GM21515 (cell line): ENCODE results near the gene ADGRV1.
"Not testable (repeated sequence)": the region's sequence is repeated elsewhere in the genome, so short reads cannot be mapped to it uniquely, and the experiment has no call there.

Experiments used
- ATAC-seq: cut with Tn5 transposase; IDR thresholded peaks from one replicate; pipeline ENCODE4 v1.9.1; 2021; ENCODE audit not compliant: unreplicated experiment

Gene ADGRV1

DNA sequence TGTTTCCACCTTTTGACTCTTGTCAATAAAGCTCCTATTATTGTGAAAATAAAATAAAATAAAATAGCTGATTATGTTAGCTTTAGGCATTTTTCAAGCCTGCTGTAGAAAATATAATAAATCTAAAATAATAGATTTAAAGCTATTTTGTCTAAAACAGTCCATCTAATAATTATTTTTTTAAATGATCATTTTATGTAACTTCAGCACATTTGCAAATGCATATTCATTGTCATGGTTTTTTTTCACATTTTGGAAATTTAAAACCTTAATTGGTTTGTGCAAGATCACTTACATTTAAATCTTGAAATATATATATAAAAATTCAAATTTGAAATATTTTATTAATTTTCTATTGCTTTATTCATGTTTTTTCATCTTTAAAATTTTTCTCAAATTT, 159.8 kb downstream of the ADGRV1 start:
- ATAC-seq = no peak

DNA sequence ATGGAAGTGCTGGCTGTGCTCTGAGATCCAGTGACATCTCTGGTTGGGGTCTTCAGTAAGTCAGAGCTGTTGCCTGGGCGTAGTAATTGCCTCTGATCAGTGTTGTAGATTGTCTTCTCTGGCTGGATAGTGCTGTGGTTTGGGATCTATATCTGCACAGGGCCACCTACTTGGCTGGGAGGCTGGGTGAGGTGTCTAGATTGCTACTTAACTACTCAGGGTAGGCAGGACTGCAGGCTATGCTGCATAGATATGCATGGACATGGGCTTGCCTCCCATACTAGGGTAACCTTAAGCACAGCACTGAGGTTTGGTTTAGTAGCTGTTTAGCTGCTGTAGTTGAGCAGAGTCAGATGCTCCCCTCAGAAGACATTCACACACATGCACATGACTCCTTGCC, 181.0 kb downstream of the ADGRV1 start:
- ATAC-seq = no peak

DNA sequence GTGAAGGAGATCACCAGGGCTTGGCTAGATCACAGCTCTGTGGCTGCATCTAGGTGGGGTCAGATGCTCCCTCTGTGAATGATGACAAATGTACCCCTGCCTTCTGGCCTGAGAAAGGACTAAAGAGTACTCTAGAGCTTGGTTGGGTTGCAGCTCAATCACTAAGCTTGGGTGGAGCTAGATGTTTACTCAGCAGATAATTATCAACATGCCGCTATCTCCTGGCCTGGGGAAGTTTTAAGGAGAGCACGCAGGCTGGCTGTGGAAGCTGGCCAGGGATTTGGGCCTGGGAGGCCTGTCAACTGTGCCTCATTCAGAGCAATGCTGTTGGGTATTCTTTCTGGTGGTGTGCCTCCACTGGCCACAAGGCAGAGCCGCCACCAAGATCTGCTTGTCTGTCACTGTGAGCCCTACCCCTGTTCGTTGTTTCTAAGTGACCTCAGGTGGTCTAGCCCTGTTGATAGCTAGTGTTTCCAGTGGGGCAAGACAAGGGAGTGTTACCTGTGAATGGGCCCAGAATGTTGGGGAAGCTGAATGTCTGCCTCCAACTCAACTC, 181.7 kb downstream of the ADGRV1 start:
- ATAC-seq = no peak

DNA sequence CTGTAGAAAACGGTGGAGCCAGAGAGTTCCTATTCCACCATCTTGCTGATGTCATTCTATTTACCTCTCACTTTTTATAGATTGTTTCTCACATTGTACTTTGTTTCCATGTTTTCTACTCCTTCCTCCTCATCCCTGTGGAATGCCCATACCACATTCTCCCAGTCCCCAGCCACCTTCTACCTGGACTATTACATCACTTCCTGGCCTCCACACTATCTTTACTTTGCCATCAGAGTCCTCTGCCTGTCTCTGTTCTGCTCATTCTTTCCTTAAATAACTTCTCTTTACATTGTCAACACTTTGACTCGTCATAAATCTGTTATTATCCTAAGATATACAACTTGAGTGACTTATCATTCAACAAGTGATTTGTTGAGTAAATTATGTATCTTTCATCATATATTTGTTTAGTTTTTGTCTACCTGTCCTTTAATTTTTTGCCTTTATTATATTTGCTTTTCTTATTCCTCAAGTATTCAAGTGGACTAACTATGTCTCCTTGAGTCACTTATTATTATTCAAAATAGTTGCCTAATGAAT, 182.5 kb downstream of the ADGRV1 start:
- no peak for ATAC-seq

DNA sequence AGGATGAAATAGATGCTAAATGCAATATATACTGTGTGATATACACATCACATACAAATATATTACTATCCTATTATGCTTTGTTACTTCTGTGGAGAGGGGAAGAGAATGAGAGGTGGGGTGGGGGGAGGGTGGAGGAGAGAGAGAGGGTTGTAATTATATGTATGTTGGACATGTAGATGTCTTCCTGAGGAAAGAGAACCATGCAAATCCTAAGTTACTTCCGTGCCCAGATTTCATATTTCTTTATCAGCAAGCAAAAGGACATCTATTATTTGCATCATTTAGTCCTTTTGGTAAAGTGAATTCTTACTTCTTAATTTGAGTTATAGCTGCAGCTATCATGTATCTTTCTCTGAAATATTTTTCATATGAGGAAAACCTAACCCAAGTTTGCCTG, 187.5 kb downstream of the ADGRV1 start:
- no peak for ATAC-seq

DNA sequence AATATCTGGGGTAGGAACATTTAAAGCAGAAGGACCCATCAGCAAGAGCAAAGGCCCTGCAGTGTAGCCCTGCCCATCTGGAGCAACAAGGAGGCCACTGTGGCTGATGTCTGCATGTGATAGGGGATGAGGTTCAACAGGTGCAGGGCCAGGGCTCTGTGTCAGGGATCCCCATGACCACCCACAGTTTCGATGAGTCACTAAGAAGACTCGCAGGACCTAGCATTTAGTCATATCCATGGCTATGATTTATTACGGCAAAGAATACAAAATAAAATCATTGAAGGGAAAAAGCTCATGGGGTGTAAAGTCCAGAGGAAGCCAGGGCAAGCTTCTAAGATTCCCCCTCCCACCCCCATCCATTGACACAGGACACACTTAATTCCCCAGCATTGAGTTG, 188.6 kb downstream of the ADGRV1 start:
- no peak for ATAC-seq

DNA sequence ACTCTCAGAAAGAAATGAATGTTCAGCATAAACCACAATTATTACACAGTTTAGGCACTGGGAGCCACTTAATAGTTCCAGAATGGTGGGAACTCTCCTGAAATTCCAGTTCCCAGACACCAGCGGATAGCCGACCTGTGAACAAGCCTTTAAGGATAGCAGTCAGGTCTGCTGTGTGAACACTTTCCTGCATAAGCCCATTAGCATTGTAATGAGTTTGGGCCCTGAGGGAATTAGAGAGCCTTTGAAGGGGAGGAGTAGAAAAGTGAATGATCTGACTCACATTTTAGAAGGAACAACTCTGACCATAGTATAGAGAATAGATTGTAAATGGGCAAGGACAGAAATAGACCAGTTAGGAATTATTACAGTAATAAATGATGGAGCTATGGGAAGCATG, 189.1 kb downstream of the ADGRV1 start:
- ATAC-seq = no peak

DNA sequence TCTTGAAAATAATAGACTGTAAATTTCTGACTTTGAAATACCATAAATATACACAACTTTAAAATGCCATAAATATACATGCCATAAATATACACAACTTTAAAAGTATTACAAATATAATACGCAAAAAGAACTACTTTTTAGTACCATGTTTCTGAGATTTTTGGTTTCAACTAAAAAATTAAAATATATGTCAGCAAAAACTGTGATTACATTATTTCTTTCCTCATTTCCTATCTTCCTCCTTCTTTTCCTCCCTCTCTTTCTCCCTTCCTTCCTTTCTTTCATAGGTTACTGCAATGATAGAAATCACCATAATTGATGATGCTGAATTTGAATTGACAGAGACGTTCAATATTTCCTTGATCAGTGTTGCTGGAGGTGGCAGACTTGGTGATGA, 200.5 kb downstream of the ADGRV1 start:
- ATAC-seq = no peak

DNA sequence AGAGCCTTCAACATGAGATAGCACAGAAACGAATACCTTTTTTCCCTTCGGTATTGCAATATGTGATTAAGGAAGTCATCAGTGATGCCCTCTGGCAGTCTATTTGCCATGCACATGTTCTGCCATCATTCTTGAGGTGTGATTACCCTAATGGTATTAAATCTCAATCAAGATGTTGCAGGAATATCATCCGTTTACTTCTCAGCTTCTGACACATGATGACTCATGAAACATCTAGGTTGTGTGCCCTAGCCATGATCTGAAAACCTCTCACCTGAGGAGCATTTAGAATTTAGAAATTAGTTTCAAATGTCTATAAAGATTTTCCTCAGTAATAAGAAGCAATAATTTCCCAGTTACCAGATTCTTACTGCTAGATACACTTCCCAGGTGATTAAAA, 209.1 kb downstream of the ADGRV1 start:
- ATAC-seq = no peak

- not testable (repeated sequence) for ATAC-seq
Measured at GRCh38 chr5:90770006-90770541, 211.5 kb downstream of the ADGRV1 start.

DNA sequence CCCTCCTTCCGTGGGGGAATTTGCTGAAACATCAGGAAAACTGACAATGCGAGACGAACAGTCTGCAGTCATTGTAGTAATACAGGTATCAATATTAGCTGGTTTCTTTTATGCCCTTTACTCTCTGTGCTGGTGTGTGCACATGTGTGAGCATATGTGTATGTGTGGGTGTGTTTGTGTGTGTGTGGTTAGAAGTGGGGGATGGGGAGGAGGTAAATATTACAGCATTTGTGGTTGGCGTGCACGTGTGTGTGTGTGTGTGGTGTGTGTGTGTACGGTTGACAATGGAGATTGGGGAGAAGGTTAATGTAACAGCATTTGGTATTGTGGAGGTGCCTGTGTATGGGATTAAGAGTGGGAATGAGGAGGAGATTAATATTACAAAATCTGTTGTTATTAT, 219.4 kb downstream of the ADGRV1 start:
- no peak for ATAC-seq

DNA sequence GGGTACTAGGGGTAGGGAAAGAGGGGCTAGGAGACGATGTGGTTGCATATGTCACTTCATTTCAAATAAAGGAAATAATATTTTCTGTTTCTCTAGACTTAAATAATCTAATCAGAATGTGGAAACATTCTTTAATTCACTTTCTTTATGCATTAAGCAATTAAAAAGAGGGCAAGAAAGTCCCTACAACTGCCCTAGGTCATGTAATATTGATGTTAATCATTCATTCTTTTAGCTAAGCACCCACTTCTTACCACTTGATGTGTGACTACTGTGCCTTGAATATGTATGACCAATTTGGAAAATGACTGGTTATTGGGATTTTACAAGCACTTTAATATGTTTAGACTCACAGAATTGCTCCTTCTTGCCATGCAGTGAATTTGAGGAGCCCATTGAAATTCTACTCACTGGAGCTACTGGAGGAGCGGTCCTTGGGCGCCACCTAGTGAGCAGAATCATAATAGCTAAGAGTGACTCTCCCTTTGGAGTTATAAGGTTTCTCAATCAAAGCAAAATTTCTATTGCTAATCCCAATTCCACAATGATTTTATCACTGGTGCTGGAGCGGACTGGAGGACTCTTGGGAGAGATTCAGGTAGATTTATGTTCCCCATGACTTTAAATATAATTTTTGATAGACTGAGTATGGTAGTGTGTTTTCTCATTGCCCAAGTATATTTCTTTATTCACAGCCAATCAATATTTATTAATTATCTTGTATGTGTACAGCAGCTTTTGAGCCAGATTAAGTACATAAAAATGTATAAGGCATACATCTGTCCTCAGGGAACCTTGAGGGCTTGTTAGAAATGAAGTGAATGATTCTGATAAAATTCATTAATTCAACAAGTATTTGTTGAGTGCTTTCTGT, 225.1 kb downstream of the ADGRV1 start:
- ATAC-seq = peak; percentile 92

GRCh38 chr5:90786756-90787155, 228.2 kb downstream of the ADGRV1 start:
- ATAC-seq = no peak

- no peak for ATAC-seq
Measured at GRCh38 chr5:90792725-90793124, 234.1 kb downstream of the ADGRV1 start.

- ATAC-seq = no peak
Measured at GRCh38 chr5:90793183-90793582, 234.6 kb downstream of the ADGRV1 start.

DNA sequence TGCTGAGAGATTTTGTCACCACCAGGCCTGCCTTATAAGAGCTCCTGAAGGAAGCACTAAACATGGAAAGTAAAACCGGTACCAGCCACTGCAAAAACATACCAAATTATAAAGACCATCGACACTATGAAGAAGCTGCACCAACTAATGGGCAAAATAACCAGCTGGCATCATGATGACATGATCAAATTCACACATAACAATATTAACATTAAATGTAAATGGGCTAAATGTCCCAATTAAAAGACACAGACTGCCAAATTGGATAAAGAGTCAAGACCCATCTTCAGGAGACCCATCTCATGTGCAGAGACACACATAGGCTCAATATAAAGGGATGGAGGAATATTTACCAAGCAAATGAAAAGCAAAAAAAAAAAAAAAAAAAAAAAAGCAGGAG, 238.3 kb downstream of the ADGRV1 start:
- not testable (repeated sequence) for ATAC-seq

GRCh38 chr5:90800082-90800481, 241.5 kb downstream of the ADGRV1 start:
- not testable (repeated sequence) for ATAC-seq

GRCh38 chr5:90800515-90800914, 241.9 kb downstream of the ADGRV1 start:
- not testable (repeated sequence) for ATAC-seq

- ATAC-seq = peak; percentile 82
Measured at GRCh38 chr5:90802474-90803317, 244.1 kb downstream of the ADGRV1 start.

DNA sequence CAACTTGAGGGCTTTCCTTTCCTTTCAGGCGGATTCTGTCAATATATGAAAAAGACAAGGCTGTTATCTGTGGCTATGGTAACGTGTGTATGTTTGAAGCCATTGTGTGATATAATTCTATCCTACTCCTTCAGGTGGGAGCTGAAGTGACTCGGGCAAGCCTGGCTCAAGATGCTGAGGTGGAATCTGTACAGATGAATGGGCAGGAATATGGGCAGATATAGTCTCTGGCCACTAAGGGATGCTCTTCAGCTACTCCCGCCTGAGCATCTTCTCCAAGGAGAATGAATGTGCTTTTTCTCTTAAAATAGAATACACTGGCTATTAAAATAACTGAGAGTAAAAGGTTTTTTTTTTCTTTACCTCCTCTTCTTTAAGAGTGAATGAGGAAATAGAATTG, 244.8 kb downstream of the ADGRV1 start:
- ATAC-seq = no peak

- ATAC-seq = no peak
Measured at GRCh38 chr5:90803876-90804275, 245.3 kb downstream of the ADGRV1 start.
